ENCODE data around the gene FMNL2.

The FMNL2 gene

GRCh38 chr2:152624805-152625204 lies 289.8 kb downstream of the FMNL2 start:
- H3K9ac ChIP-seq: no peak overlapping the region
- H3K27ac ChIP-seq: peak overlapping the region in 9 of 11 experiments; percentile 4 to 63 (median 47); a peak in 14 of 22 replicates
- TF ChIP-seq Cebpa-rat (IDR thresholded peaks at IDR 0.05): no peak
- H3K4me3 ChIP-seq: no peak overlapping the region
- peaks cover 0 to 61% (median 47%) of the 10 kb centered on the region in 10 experiments; a peak in 17 of 20 replicates for H3K4me1 ChIP-seq
- H3K36me3 ChIP-seq: peaks cover 75 to 98% (median 95%) of the 10 kb centered on the region in 11 experiments
- no peaks in the 10 kb centered on the region for H4K20me1 ChIP-seq
- peaks cover 0 to 15% (median 0%) of the 10 kb centered on the region in 11 experiments; a peak in 3 of 22 replicates for H3K9me3 ChIP-seq (replicated peaks in 1 of 11)
- no peaks in the 10 kb centered on the region for H3K27me3 ChIP-seq
- peak overlapping the region in 8 of 11 experiments; percentile 12 to 49 (median 32); a peak in 10 of 22 replicates for H3K4me2 ChIP-seq

- peaks cover 0 to 15% (median 0%) of the 10 kb centered on the region in 11 experiments; a peak in 3 of 22 replicates for H3K9me3 ChIP-seq (replicated peaks in 1 of 11)
- H3K36me3 ChIP-seq: peaks cover 75 to 98% (median 95%) of the 10 kb centered on the region in 11 experiments
- TF ChIP-seq Cebpa-rat (IDR thresholded peaks at IDR 0.05): no peak
- H3K4me3 ChIP-seq: no peak overlapping the region
- H3K4me2 ChIP-seq: peak overlapping the region in 2 of 11 experiments; percentile 17 to 33; a peak in 2 of 22 replicates
- H3K27me3 ChIP-seq: no peaks in the 10 kb centered on the region
- 0 out of 22 replicates have a peak overlapping the region, but pooled peaks of 1 of the 11 experiments have one; percentile 3 for H3K9ac ChIP-seq
- H4K20me1 ChIP-seq: no peaks in the 10 kb centered on the region
- H3K4me1 ChIP-seq: peaks cover 0 to 51% (median 42%) of the 10 kb centered on the region in 10 experiments; a peak in 17 of 20 replicates
- peak overlapping the region in 9 of 11 experiments; percentile 20 to 63 (median 40); a peak in 14 of 22 replicates for H3K27ac ChIP-seq
Observed at GRCh38 chr2:152626911-152627339, 292.0 kb downstream of the FMNL2 start.

DNA sequence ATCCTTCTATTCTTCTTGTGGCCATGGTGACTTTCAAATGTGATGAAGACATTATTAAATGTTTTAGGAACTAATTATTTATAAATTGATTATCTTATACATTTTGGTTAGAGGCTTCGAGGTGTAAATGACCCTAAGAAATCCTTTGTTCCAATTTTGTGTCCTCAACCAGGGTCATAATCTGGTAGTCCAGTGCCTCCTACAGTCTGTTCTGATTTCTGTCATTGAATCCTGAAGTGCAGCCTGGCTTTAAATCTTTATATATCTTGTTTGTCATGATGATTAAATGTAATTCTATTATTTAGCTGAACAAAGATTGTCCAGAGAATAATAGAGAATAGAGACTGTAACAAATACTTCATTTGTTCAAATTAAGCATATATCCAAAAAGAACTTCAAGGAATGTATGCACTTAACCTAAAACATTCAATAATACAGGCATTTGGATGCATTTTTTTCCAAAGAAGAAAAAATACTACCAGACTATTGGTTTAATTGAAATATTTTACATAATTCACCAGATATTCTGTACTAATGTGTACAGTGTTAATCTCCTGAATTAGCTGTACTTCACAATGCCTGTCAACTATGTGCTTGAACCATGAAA lies 292.5 kb downstream of the FMNL2 start:
- peaks cover 0 to 45% (median 39%) of the 10 kb centered on the region in 10 experiments; a peak in 17 of 20 replicates for H3K4me1 ChIP-seq
- peaks cover 75 to 98% (median 95%) of the 10 kb centered on the region in 11 experiments for H3K36me3 ChIP-seq
- no peak for TF ChIP-seq Cebpa-rat (IDR thresholded peaks at IDR 0.05)
- no peak overlapping the region for H3K4me3 ChIP-seq
- peak overlapping the region in 1 of 11 experiments; percentile 33; a peak in 1 of 22 replicates for H3K4me2 ChIP-seq
- H3K9ac ChIP-seq: peak overlapping the region in 2 of 11 experiments; percentile 9 to 33; a peak in 2 of 22 replicates
- peak overlapping the region in 8 of 11 experiments; percentile 23 to 63 (median 48); a peak in 12 of 22 replicates for H3K27ac ChIP-seq
- H4K20me1 ChIP-seq: no peaks in the 10 kb centered on the region
- no peaks in the 10 kb centered on the region for H3K27me3 ChIP-seq
- H3K9me3 ChIP-seq (replicated peaks in 1 of 11): peaks cover 0 to 13% (median 0%) of the 10 kb centered on the region in 11 experiments; a peak in 3 of 22 replicates

GRCh38 chr2:152629202-152629601 lies 294.2 kb downstream of the FMNL2 start:
- peak overlapping the region in 1 of 11 experiments; percentile 19; a peak in 3 of 22 replicates for H3K27ac ChIP-seq

GRCh38 chr2:152630466-152630865 lies 295.5 kb downstream of the FMNL2 start:
- Histone ChIP-seq H3K36me3 (peaks cover 84 to 100% (median 96%) of the 10 kb centered on the region in 11 experiments), H3K9me3 (replicated peaks in 1 of 11) (no peaks in the 10 kb centered on the region), H3K27ac (no peak overlapping the region), H3K4me1 (peaks cover 0 to 23% (median 11%) of the 10 kb centered on the region in 10 experiments; a peak in 12 of 20 replicates), H3K27me3 (no peaks in the 10 kb centered on the region), H3K4me3 (no peak overlapping the region), H4K20me1 (0 out of 22 replicates have a peak, but pooled peaks cover 0 to 5% (median 0%) of the 10 kb centered on the region in 11 experiments), H3K4me2 (no peak overlapping the region), H3K9ac (no peak overlapping the region)
- TF ChIP-seq Cebpa-rat (IDR thresholded peaks at IDR 0.05): no peak

More at GRCh38 chr2:152629202-152629601, 294.2 kb downstream of the FMNL2 start:
- Histone ChIP-seq H3K4me1 (peaks cover 0 to 30% (median 23%) of the 10 kb centered on the region in 10 experiments; a peak in 14 of 20 replicates), H3K27me3 (no peaks in the 10 kb centered on the region), H3K9ac (0 out of 22 replicates have a peak overlapping the region, but pooled peaks of 3 of the 11 experiments have one; percentile 2 to 31 (median 22)), H3K9me3 (replicated peaks in 1 of 11) (peaks cover 0 to 4% (median 0%) of the 10 kb centered on the region in 11 experiments; a peak in 1 of 22 replicates), H4K20me1 (no peaks in the 10 kb centered on the region), H3K4me3 (no peak overlapping the region), H3K4me2 (no peak overlapping the region), H3K36me3 (peaks cover 83 to 100% (median 98%) of the 10 kb centered on the region in 11 experiments)
- TF ChIP-seq Cebpa-rat (IDR thresholded peaks at IDR 0.05): no peak

GRCh38 chr2:152632736-152633135 lies 297.8 kb downstream of the FMNL2 start:
- Histone ChIP-seq H3K4me2 (no peak overlapping the region), H4K20me1 (peaks cover 0 to 23% (median 0%) of the 10 kb centered on the region in 11 experiments; a peak in 5 of 22 replicates), H3K9ac (no peak overlapping the region), H3K4me1 (peaks cover 0 to 13% (median 0%) of the 10 kb centered on the region in 10 experiments; a peak in 3 of 20 replicates), H3K9me3 (replicated peaks in 1 of 11) (no peaks in the 10 kb centered on the region), H3K4me3 (no peak overlapping the region), H3K27me3 (no peaks in the 10 kb centered on the region), H3K36me3 (peaks cover 93 to 100% (median 99%) of the 10 kb centered on the region in 11 experiments), H3K27ac (no peak overlapping the region; a peak in 1 of 22 replicates)
- TF ChIP-seq Cebpa-rat (IDR thresholded peaks at IDR 0.05): no peak

DNA sequence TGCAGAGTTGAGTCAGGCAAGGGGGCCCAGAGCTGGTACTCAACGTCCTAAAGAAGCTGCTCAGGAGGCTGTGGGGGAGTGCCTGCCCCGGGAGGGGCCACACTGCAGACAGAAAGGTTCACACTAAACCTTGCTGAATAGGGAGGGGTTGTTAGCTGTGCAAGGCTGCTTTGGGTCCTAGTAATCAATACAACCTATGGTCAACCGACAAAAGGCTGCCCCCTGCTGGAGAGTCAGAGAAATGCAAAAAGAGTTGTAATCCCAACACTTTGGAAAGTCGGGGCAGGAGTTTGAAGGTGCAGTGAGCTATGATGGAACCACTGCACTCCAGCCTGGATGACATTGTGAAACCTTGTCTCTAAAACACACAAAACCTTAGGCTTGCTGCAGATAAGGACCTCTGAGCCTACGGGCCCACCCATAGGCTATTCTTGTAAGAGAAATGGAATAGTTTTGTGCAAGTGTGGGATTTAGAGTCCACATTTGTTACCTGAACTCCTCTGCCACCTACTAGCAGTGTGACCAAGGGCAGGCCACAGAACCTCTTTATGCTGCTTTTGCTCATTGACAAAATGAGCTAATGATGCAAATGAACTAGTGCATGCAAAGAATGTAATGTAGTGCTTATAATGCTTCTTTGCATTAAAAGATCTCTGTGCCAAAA lies 300.8 kb downstream of the FMNL2 start:
- Histone ChIP-seq H3K27ac (no peak overlapping the region), H3K36me3 (peaks cover 93 to 100% (median 99%) of the 10 kb centered on the region in 11 experiments), H3K9me3 (replicated peaks in 1 of 11) (no peaks in the 10 kb centered on the region), H4K20me1 (peaks cover 0 to 50% (median 5%) of the 10 kb centered on the region in 11 experiments; a peak in 6 of 22 replicates), H3K4me3 (no peak overlapping the region), H3K27me3 (no peaks in the 10 kb centered on the region), H3K4me1 (peaks cover 0 to 13% (median 0%) of the 10 kb centered on the region in 10 experiments; a peak in 3 of 20 replicates), H3K9ac (no peak overlapping the region), H3K4me2 (no peak overlapping the region)
- TF ChIP-seq Cebpa-rat (IDR thresholded peaks at IDR 0.05): no peak

DNA sequence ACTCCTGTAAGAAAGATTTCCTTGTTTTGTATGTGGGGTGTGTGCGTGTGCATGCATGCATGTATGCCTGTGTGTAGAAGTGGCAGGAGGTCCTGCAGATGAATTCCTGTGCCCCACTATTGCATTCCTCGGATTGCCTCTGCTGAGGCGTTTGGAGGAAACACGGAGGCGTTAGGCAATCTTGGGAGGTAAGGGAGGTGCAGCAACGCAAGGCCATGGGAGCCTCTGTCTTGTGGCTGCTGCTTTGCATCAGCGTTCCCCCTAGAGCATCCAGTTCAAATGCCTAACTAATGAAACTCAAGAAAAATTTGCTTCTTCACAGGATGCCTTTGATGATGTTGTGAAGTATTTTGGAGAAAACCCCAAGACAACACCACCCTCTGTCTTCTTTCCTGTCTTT lies 302.3 kb downstream of the FMNL2 start:
- no peak for TF ChIP-seq Cebpa-rat (IDR thresholded peaks at IDR 0.05)
- Histone ChIP-seq H3K4me1 (peaks cover 0 to 13% (median 0%) of the 10 kb centered on the region in 10 experiments; a peak in 2 of 20 replicates), H3K36me3 (peaks cover 93 to 100% (median 99%) of the 10 kb centered on the region in 11 experiments), H3K4me3 (no peak overlapping the region), H4K20me1 (peaks cover 0 to 50% (median 5%) of the 10 kb centered on the region in 11 experiments; a peak in 7 of 22 replicates), H3K27me3 (no peaks in the 10 kb centered on the region), H3K9me3 (replicated peaks in 1 of 11) (no peaks in the 10 kb centered on the region), H3K9ac (peak overlapping the region in 1 of 11 experiments; percentile 18; a peak in 1 of 22 replicates), H3K27ac (0 out of 22 replicates have a peak overlapping the region, but pooled peaks of 1 of the 11 experiments have one; percentile 31), H3K4me2 (no peak overlapping the region)
